Measurements from ENCODE around the gene KRT14.

DNA sequence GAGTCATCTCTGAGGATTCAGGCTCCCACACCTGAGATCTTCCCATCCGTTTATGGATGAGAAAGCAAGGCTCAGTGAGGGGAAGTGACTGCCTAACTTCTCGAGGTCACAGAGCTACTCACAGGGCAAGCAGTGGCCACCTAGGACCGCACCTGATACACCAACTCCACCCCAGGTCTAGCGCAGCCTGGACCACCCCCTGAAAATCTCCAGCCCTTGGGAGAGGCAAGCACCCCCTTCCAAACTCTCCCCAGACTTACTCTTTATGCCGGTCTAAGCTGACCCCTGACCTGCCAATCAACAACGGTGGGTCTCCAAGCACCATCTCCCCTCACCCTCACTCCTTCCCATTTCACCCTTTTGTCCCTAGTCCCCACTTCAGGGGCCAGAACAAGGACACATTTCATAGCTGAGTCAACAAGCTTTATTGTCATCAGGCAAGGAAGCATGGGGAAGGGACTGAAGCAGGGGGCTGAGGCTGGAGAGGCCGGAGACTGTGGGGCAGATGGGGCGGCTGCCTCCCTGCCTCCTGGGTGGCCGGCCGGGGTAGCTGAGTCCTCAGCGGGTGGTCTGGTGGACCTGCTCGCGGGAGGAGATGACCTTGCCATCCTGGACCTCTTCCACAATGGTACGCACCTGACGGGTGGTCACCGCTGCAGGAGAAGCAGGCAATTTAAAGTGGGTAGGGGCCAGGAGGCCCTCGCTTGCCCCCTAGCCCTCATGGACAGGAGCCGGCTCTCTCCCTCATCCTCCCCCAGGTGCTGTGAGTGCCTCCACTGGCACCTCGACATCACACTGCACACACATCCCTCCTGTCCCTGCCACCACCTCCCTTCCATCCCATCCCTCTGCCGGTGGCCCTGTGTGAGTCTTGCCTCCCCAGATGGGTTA is 32.6 kb upstream of the KRT14 start:
- no peak for TF ChIP-seq POLR2A (IDR thresholded peaks at IDR 0.05)
- TF ChIP-seq, protein P1, sequence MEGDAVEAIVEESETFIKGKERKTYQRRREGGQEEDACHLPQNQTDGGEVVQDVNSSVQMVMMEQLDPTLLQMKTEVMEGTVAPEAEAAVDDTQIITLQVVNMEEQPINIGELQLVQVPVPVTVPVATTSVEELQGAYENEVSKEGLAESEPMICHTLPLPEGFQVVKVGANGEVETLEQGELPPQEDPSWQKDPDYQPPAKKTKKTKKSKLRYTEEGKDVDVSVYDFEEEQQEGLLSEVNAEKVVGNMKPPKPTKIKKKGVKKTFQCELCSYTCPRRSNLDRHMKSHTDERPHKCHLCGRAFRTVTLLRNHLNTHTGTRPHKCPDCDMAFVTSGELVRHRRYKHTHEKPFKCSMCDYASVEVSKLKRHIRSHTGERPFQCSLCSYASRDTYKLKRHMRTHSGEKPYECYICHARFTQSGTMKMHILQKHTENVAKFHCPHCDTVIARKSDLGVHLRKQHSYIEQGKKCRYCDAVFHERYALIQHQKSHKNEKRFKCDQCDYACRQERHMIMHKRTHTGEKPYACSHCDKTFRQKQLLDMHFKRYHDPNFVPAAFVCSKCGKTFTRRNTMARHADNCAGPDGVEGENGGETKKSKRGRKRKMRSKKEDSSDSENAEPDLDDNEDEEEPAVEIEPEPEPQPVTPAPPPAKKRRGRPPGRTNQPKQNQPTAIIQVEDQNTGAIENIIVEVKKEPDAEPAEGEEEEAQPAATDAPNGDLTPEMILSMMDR (IDR thresholded peaks at IDR 0.05) = no peak
